GM21717 (cell line): Measurements from ENCODE around the gene PIK3CD.
"Not testable (repeated sequence)": the region's sequence is repeated elsewhere in the genome, so short reads cannot be mapped to it uniquely, and the experiment has no call there.

Source experiments
- ATAC-seq: cut with Tn5 transposase; IDR thresholded peaks from one replicate; pipeline ENCODE4 v1.9.1; 2021; ENCODE audit warnings: mild to moderate bottlenecking, moderate library complexity; ENCODE audit not compliant: unreplicated experiment

The PIK3CD gene

GRCh38 chr1:9653491-9654050 lies 2.0 kb downstream of the PIK3CD start:
- ATAC-seq: no peak

GRCh38 chr1:9654051-9654833 lies 2.7 kb downstream of the PIK3CD start:
- no peak for ATAC-seq

DNA sequence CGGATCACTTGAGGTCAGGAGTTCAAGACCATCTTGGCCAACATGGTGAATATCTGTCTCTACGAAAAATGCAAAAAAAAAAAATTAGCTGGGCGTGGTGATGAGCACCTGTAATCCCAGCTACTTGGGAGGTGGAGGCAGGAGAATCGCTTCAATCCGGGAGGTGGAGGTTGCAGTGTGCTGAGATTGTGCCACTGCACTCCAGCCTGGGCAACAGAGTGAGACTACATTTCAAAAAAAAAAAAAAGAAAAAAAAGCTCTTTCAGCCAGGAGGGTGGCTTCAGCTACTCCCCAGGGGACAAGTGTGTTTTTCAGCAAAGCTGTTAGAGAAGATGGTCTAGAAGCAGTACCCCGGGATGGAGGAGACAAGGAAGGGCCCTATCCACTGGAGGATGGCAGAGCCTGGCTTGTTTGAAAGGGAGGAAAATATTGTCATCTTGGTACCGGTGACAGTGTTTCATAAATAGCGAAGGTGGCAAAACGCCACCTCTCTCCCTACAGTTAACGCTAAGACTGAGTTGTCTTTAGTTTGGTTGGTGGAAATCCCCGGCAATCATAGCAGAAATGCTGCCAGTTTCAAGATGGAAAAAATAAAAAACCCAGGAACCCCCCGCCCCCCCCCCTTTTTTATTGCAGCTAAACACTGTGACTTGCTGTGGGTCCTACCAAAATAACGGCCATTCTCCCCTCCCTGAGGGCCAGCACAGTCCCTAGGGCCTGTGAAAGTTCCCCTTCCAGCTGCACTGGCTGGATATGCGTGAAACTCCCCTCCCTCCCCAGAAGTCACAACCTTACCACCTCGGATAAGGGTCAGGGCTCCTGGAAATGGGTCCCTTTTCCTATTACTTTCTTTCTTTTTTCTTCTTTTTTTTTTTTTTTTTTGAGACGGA lies 3.5 kb downstream of the PIK3CD start:
- no peak for ATAC-seq

GRCh38 chr1:9655836-9656235 lies 4.3 kb downstream of the PIK3CD start:
- no peak for ATAC-seq

DNA sequence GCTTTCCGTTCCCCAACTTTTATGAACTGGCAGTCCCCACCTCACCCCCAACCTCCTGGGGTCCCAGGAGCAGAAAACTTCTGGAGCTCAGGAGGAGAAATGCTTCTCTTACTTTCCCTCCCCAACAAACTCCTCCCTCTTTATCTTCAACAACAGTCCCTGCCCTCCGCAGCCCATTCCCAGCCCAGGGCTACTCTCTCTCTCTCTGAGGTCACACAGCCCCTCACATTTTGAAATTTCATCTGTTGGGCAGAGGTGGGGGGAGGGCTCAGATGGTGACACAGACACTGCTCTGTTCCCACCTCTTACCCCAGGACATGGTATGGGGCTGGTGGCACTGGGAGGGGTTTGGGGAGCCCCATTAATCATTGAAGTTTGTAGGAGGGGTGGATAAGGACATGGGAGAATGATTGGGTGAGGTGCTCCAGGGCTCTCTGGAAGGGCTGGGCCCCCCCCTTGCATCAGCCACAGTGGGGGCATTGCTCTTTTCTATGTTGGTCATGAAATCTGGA lies 6.0 kb downstream of the PIK3CD start:
- no peak for ATAC-seq

- no peak for ATAC-seq
These were observed 6.7 kb downstream of the PIK3CD start for GRCh38 chr1:9658199-9658598.

- ATAC-seq: no peak
These were observed 7.8 kb downstream of the PIK3CD start for GRCh38 chr1:9659328-9659727.

- no peak for ATAC-seq
These were observed 11.7 kb downstream of the PIK3CD start for GRCh38 chr1:9663257-9663656.

GRCh38 chr1:9665193-9665592 lies 13.7 kb downstream of the PIK3CD start:
- ATAC-seq: no peak

GRCh38 chr1:9668080-9668479 lies 16.5 kb downstream of the PIK3CD start:
- no peak for ATAC-seq

DNA sequence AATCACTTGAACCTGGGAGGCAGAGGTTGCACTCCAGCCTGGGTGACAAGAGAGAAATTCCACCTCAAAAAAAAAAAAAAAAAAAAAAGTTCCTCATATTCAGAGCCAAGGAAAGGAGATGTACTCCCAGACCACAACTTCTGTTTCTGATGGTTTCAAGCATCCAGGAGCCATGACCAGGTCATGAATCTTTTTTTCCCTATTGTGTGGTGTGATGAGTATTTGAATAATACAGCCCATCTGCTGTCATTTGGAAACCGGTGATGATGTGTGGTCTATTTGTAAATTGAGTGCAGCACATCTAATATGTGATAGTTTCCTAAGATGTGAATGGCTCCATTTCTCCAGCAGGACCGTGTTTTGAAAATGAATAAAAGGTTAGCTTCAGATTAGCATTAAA lies 18.6 kb downstream of the PIK3CD start:
- ATAC-seq: no peak

DNA sequence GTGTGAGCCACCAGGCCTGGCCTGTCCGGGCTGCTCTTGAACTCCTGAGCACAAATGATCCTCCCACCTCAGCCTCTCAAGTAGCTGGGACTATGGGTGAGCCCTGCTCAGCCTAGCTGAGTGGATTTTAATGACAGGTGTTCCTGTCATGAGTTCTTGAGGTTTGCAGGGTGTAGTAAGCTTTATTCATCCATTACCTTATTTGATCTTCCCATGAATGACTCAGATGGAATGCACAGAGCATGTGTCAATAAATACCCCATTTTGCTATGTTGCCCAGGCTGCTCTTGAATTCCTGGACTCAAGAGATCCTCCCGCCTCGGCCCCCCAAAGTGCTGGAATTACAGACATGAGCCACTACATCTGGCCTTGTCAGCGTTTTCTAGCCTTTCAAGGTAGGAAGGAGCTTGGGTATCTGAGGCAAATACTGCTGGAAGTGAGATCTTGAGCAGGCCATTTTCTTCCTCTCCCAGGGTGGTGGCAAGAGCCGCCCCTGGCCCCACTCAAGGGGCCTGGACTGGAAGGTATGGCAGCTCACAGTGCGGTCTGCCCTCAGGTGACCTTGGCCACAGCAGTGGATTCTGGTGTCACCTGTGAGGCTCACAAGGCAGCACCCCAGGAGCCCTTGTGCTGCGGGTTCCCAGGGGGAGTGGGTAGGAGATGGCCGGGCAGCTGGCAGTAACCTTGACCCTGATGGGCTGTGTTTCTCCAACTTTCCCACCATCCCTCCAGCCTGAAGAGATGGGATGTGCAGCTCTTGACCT lies 20.0 kb downstream of the PIK3CD start:
- ATAC-seq: no peak

DNA sequence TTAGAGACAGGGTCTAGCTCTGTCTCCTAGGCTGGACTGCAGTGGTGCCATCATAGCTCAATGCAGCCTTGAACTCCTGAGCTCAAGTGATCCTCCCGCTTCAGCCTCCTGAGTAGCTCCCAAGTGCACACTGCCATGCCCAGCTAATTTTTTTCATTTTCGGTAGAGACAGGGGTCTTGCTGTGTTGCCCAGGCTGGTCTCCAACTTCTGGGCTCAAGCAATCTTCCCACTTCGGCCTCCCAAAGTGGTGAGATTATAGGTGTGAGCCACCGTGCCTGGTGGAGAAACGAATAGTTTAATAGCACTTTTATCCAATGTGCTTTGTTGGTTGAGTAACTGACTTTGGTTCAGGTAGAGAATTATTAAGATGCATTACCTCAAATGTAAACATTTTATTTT lies 20.9 kb downstream of the PIK3CD start:
- ATAC-seq: no peak

- no peak for ATAC-seq
These were observed 23.9 kb downstream of the PIK3CD start for GRCh38 chr1:9675393-9675792.

GRCh38 chr1:9676128-9676527 lies 24.6 kb downstream of the PIK3CD start:
- ATAC-seq: not testable (repeated sequence)

GRCh38 chr1:9676815-9677393 lies 25.4 kb downstream of the PIK3CD start:
- no peak for ATAC-seq

DNA sequence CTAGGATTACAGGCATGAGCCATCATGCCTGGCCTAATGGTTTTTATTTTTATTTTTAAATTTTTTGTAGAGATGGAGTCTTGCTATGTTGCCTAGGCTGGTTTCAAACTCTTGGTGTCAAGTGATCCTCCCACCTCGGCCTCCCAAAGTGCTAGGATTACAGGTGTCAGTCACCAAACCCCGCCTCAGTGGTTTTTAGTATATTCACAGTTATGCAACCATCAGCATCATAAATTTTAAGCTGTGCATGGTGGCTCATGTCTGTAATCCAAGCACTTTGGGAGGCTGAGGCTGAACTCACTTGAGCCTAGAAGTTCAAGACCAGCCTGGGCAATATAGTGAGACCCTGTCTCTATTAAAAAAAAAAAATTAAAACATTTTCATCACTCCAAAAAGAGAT lies 28.6 kb downstream of the PIK3CD start:
- ATAC-seq: no peak

GRCh38 chr1:9680828-9681227 lies 29.3 kb downstream of the PIK3CD start:
- ATAC-seq: no peak

DNA sequence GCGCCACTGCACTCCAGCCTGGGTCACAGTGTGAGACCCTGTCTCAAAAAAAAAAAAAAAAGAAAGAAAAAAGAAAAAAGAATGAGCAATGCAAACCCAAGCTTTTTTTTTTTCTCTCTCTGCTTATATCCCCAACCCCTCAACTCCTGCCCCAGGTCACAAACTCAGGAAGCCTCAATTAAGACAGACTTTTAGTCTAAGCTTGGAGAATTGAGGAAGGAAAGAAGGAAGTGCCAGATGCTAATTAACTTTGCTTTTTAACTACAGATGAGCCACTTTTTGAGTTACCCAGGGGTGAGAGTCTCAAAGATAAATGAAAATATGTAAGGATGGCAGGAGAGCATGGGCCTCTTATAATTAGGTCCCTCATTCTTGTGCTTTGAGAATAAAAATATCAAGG lies 33.3 kb downstream of the PIK3CD start:
- ATAC-seq: no peak

GRCh38 chr1:9687120-9687873 lies 35.8 kb downstream of the PIK3CD start:
- peak; percentile 26 for ATAC-seq
